SK-N-MC (cell line): ENCODE measurements around the gene SYNJ2.

Source experiments
- DNase-seq: peaks from one replicate; pipeline ENCODE4 v3.0.0-alpha.2; 2011; ENCODE audit warnings: low read depth, low spot score
- H3K27ac ChIP-seq: fragments of 200-600 bp; sonication (generic); 2 replicates; pipeline ENCODE4 v1.5.1; 2016; ENCODE audit warnings: mixed run types
- H3K36me3 ChIP-seq: fragments of 200-600 bp; sonication (generic); 2 replicates; pipeline ENCODE4 v1.6.1; 2017; ENCODE audit warnings: antibody characterized with exemption, low read length, mixed read lengths; ENCODE audit not compliant: insufficient read depth
- H3K4me3 ChIP-seq: fragments of 200-600 bp; sonication (generic); 2 replicates; pipeline ENCODE4 v1.5.1; 2016
- H3K9ac ChIP-seq: fragments of 200-600 bp; sonication (generic); 2 replicates; pipeline ENCODE4 v1.8.0; 2017; ENCODE audit warnings: mixed run types, mixed read lengths; ENCODE audit not compliant: insufficient read length
- H3K9me3 ChIP-seq: fragments of 200-600 bp; sonication (generic); 2 replicates; pipeline ENCODE4 v1.6.1; 2017; ENCODE audit warnings: low read depth, mild to moderate bottlenecking, antibody characterized with exemption, low read length, moderate library complexity, mixed read lengths
- EZH2 ChIP-seq: fragments of 200-600 bp; sonication (generic); IDR thresholded peaks from one replicate; pipeline ENCODE4 v1.6.1; 2017; ENCODE audit warnings: antibody characterized with exemption
- FOXP2 ChIP-seq: optimal IDR thresholded peaks from 2 replicates; pipeline ENCODE3; 2011; ENCODE audit warnings: mild to moderate bottlenecking, moderate library complexity; ENCODE audit not compliant: insufficient read depth; ENCODE audit errors: extremely low read length, control extremely low read depth
- POLR2AphosphoS5 ChIP-seq: IDR thresholded peaks from 2 replicates; pipeline ENCODE4 v1.6.1; 2012; ENCODE audit warnings: mild to moderate bottlenecking, low read depth, low read length, borderline replicate concordance

The SYNJ2 gene

DNA sequence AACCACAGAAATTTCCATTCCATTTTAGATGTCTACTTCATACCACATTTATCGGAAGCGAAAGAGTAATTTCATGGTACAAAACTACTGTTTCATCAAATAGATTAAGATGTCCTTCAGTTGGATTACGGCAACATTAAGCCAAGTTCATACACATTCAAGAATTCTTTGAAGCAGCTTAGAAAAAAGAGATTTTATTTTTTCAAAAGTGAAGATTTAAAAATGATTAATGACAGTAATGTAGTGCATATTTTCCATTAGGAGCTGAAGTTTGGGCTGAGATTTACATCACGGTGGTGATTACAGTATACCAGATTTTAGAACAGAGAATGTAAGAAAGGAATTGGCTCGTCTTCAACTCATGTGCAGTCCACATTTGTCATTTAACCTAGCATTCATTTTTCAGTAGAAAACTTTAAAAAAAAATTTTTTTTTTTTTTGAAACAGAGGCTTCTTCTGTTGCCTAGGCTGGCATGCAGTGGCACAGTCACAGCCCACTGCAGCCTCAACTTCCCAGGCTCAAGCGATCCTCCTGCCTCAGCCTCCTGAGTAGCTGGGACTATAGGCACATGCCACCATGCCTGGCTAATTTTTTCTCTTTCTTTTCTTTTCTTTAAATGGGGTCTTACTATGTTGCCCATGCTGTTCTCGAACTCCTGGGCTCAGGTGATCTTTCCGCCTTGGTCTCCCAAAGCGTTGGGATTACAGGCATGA, 1.9 kb downstream of the SYNJ2 start:
- Histone ChIP-seq H3K4me3 (no peak overlapping the region), H3K9me3 (no peaks in the 10 kb centered on the region), H3K9ac (no peak overlapping the region), H3K36me3 (no peaks in the 10 kb centered on the region), H3K27ac (no peak overlapping the region)
- DNase-seq = no peak
- TF ChIP-seq EZH2 (no peak), POLR2AphosphoS5 (no peak)

DNA sequence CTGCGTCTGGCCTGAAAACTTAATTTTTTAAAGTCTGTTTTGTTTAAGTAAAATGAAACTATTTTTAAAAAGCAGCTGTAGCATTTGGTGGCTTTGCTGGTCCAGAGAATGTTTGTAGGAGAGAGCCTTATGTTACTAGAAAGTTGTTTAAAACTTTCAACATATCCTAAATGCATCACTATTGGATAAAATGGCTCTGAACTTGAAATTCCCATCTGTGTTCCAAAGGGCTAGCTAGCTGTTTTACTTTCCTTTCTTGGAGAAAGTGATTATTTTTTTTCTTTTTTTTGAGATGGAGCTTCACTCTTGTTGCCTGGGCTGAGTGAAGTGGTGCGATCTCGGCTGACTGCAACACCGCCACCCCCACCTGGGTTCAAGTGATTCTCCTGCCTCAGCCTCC, 2.5 kb downstream of the SYNJ2 start:
- Histone ChIP-seq H3K4me3 (no peak overlapping the region), H3K36me3 (no peaks in the 10 kb centered on the region), H3K27ac (no peak overlapping the region), H3K9ac (no peak overlapping the region), H3K9me3 (no peaks in the 10 kb centered on the region)
- no peak for DNase-seq
- no peak for TF ChIP-seq POLR2AphosphoS5

DNA sequence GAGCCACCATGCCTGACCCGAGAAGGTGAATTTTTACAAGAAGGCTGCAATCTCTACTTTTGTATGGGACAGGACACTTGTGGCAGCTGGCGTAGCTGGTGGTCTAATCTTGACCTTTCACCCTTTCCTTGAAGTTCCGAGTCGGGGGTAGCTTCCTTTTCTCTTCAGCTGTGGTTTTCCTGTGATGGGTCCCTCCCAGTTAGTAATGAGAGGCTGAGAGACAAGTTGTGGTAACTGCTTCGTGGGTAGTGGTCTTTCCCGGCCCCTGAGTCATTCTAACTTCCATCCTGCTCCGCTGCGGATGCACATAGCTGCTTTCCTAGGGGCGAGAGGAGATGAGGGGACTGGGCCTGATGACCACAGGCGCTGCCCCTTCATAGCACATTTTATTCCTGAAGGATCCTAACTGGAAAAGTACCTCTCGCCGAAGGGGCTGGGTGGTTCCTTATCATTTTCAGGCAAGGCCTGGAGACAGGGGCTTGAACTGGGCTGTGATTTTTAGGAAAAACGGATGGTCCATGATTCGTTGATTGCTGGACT, 3.1 kb downstream of the SYNJ2 start:
- Histone ChIP-seq H3K9ac (no peak overlapping the region), H3K36me3 (no peaks in the 10 kb centered on the region), H3K27ac (no peak overlapping the region), H3K9me3 (no peaks in the 10 kb centered on the region), H3K4me3 (no peak overlapping the region)
- TF ChIP-seq FOXP2 (no peak), POLR2AphosphoS5 (no peak), EZH2 (no peak)
- DNase-seq = no peak

DNA sequence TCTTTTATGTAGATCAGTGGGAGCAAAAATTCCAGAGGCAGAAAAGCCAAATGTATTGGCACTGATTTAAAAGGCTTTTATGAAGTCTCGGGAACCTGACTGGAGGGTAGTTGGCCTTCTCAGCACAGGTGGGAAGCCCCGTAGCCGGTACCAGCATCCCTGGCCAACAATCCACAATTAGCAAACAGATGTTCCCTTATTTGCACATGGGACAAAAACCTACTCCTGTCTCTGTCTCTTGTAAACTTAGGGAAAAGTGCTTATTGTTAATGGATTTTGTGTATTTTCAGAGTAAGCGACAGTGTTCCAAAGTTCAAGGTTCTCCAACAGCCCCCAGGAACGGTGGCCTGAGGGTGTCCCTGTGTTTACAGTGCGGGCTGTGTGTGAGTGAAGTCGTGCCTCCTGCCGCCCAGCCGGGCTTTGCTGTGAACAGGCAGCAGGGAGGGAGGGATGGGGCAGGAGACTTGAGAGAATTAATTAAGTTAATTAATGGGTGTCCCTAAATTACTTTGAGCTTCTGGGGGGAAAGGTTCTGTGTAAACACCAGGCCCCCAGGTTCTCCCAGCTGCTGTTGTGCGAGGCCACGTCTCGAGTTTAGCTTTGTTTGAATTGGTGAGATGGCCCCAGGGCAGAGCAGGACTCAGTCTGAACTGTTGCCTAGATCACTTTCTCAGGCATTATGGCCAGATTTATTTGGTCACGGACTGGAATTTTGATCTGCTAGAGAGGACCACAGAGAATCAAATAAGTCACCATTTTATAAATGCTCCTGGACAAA, 3.9 kb downstream of the SYNJ2 start:
- TF ChIP-seq EZH2 = no peak
- TF ChIP-seq POLR2AphosphoS5 = no peak
- no peak for TF ChIP-seq FOXP2
- Histone ChIP-seq H3K9me3 (no peaks in the 10 kb centered on the region), H3K9ac (no peak overlapping the region), H3K36me3 (no peaks in the 10 kb centered on the region), H3K4me3 (no peak overlapping the region), H3K27ac (no peak overlapping the region)
- DNase-seq = no peak

DNA sequence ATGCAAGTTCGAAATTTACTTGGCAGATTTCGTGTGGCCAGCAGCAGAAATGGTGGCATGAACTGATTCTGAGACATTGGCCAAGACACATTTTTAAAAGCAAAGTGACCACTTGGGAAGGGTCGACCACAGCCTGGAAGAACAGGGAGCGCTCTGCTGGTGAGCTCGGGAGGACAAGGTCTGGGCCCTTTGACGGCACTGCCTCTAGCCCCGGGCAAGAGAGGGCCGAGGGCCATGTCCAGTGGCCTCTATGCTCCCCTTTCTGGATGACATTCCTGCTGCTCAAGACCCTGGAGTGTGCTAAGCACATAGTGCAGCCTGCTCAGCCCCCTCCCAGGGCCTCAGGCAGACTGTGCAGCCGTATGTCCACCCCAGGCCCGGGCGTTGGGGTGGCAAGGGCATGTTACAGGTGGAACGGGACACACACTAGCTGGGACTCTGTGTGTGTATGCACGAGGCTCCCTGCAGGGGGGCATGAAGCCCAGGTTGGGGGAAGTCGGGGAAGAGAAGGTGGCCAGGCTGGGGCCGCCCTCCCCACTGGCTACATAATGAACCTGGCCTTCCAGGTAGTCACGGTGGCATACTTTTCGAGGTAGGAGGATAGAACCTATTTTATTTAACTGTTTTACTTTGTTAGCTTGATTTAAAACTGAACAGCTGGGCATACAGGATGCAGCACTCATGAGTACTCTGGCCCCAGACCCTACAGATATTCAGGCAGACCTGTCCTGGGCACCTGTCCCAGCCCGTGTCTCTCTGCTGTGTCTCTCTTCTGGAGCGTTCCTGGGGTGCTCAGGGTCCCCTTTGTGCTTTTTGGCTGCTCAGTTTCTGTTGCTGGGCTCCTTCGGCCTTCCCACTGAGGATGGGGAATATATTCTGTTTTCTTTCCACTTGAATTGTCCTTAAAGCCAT, 6.4 kb downstream of the SYNJ2 start:
- Histone ChIP-seq H3K9ac (no peak overlapping the region), H3K9me3 (no peaks in the 10 kb centered on the region), H3K4me3 (no peak overlapping the region), H3K36me3 (no peaks in the 10 kb centered on the region), H3K27ac (no peak overlapping the region)
- no peak for DNase-seq
- TF ChIP-seq EZH2 = no peak
- TF ChIP-seq POLR2AphosphoS5 = no peak
- TF ChIP-seq FOXP2 = no peak

DNA sequence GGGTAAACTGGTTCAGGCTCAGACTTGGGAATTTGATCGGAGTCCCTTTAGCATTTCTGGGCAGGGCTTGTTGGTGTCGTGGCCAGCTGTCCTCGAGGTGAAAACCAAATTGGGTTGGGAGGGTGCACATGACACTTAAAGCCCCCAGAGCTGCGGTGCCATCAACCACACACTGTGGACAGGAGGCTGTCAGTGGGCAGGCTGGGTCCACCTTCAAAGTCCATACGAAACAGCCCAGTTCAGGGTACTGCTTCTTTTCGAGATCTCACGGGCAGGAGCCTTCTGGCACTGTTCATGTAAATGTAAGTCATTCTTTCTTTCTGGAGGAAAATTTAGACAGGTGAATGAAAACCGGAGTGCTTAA, 7.0 kb downstream of the SYNJ2 start:
- no peak overlapping the region for H3K27ac ChIP-seq
- H3K9me3 ChIP-seq = no peaks in the 10 kb centered on the region
- TF ChIP-seq FOXP2 (no peak), POLR2AphosphoS5 (no peak), EZH2 (no peak)
- no peak overlapping the region for H3K4me3 ChIP-seq
- no peaks in the 10 kb centered on the region for H3K36me3 ChIP-seq
- DNase-seq = no peak
- H3K9ac ChIP-seq = no peak overlapping the region

DNA sequence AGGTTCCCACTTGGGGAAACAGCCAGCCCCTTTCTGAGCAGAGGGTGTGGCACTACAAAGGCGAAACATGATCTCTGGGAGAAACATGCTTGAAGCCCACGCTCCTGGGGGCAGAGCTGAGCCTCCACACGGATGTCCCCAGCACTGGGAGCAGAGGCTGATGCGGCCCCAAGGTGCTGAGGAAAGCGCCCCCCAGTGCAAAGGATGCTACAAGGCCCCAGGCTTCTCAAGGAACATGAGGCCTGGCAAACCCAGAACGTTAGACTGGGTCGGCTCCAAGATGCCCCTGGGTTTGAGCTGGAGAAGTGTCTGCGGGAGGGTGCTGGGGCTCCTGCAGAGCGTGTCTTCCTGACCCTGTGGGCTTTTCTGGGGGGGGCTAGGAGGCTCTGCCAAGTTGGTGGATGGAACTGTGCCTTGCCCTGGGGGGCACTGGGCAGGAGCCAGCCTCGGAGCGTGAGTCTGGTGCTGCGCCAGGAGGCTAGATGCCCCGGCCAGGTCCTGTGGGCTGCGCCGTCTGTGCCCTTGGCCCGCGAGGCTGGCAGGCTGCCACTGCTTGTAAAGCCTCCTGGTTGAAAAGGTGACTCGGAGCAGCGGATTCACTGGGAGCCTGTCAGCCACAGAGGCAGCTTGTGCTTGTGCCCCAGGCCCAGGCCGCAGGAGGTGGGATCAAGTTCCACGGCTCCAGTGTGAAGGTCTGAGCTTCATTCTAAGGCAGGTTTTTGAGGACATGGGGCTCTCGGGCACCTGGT, 8.1 kb downstream of the SYNJ2 start:
- Histone ChIP-seq H3K36me3 (no peaks in the 10 kb centered on the region), H3K4me3 (no peak overlapping the region), H3K9me3 (no peaks in the 10 kb centered on the region), H3K9ac (no peak overlapping the region), H3K27ac (no peak overlapping the region)
- TF ChIP-seq POLR2AphosphoS5 (no peak), FOXP2 (peak; percentile 17)
- DNase-seq = no peak
